Right cardiac atrium (tissue), 5 donors: ENCODE results near the gene RPS2. TPM values are rescaled to one million over a fixed set of nuclear protein-coding genes. Genes with fewer than 3 reads are reported as not detected.
"Not testable (repeated sequence)": the region's sequence is repeated elsewhere in the genome, so short reads cannot be mapped to it uniquely, and the experiment has no call there.

ENCODE experiments used
- ATAC-seq, 2 donors: fragments of 200-7000 bp; cut with Tn5 transposase; one replicate each; pipeline versions ENCODE4 v1.8.0 to v1.9.1; 2020; ENCODE audit warnings: moderate library complexity in 2 of 2, mild to moderate bottlenecking in 1 of 2
- DNase-seq, 3 donors: peaks; one replicate each; pipeline ENCODE4 v3.0.0-alpha.2; 2020
- H3K27ac ChIP-seq: one replicate; pipeline ENCODE4 v1.5.1; 2013; ENCODE audit warnings: mild to moderate bottlenecking, low read length, control low read depth, moderate library complexity
- H3K27me3 ChIP-seq: one replicate; pipeline ENCODE4 v1.6.1; 2013; ENCODE audit not compliant: control insufficient read depth, insufficient read depth
- H3K4me1 ChIP-seq: one replicate; pipeline ENCODE4 v1.6.1; 2013; ENCODE audit warnings: low read length; ENCODE audit not compliant: control insufficient read depth, insufficient read depth
- H3K4me3 ChIP-seq: one replicate; pipeline ENCODE4 v1.5.1; 2013; ENCODE audit warnings: low read length, control low read depth
- H3K9me3 ChIP-seq: one replicate; pipeline ENCODE4 v1.6.1; 2013; ENCODE audit warnings: low read length; ENCODE audit not compliant: control insufficient read depth
- WGBS: extraction: QIAGEN DNeasy Blood & Tissue Kit; methylation state at CpG from one replicate; pipeline ENCODE4 v1.1.7; 2013; 5-methylcytosine and 5-hydroxymethylcytosine counted together
- intact Hi-C, 4 donors: fragments of 100-400 bp; cut with DNase I; formaldehyde crosslinking; loops; one replicate each; pipeline versions ENCODE4 v1.11.0 to v1.14.0; 2022 to 2023
- polyA plus RNA-seq: library from polyadenylated mRNA; stranded (reverse); fragments of 200-250 nt; gene quantifications from one replicate; pipeline ENCODE4 v1.2.3, GENCODE V29; 2013
- total RNA-seq, 4 donors: library from RNA; stranded (reverse); fragmentation: NEBNext Ultra II Directional; extraction: Animal tissue kit (Norgen Biotek cat#: 25700); gene quantifications; one replicate each; pipeline ENCODE4 v1.2.1, GENCODE V29; 2021
- donor health status: healthy with polysubstance abuse.
- donor health status: DM: no; HTN: yes; CAD: no.
- donor health status: DM: no; HTN: no; CAD: no.
- donor health status: DM: no; HTN: yes; CAD: no; lungs with severe emphysema.
- donor health status: DM: yes; HTN: yes; CAD: no.

The RPS2 gene
- total and polyA plus RNA-seq, 5 donors = 947 to 1,371 (median 1,077) TPM

DNA sequence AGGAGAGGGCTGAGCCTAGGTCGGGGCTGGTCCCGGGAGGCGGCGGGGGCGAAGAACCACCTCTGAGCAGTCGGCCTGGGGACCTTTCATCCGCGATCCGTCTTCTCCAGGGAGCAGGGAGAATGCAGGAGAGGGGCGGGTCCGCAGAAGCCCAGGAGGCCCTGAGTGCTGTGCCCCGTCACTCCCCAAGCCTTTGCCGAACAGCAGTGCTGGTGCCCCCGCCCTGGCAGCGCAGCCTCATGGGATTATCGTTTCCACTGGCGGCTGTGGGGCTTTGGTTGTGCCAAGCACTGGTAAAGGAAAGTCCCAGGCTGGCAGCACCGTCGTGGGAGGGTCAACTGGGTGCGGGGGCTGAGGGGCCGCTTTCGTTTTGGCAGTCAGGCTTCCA lies 7.9 kb upstream of the RPS2 start:
- H3K4me1 ChIP-seq = peaks cover 9% of the 10 kb centered on the region
- no peaks in the 10 kb centered on the region for H3K9me3 ChIP-seq
- intact Hi-C loops = no loop called here
- DNase-seq (peak in 2 of 3 donors; percentile 19 to 59), ATAC-seq (no peak)
- 3% methylated on average over 22 of the region's 22 CpGs for WGBS
- H3K4me3 ChIP-seq = peak overlapping the region; percentile 78
- H3K27me3 ChIP-seq = no peaks in the 10 kb centered on the region
- no peak overlapping the region for H3K27ac ChIP-seq

DNA sequence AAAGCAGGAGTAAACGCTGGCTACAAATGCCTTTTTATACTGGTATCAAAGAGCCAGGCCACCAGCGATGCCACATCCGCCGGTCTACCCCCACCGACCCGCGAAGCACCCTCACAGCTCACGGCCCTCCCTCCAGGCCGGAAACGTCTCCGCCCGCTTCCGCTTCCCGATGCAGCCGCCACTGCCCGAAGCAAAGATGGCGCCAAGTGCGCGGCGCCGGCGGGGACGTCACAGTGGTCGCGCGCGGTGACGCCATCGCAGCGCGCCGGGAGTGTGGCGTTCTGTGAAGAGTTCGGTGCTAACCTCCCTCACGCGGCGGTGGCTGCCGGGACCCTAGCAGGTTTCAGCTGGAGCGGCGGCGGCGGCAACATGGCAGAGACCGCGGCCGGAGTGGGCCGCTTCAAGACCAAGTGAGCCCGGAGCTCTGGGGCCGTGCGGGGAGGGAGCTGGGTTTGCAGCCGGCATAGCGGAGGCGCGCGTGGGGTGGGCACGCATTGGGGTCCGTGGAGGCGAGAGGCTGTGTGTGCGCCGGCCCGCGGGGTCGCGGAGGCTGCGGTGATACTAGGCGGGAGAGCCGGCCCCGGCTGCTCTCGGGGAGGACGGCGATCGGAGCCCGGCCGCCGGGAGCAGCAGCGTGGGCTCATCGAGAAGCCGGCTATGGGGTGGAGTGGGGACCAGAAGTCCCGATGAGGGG lies 7.3 kb upstream of the RPS2 start, which contains the start of gene TBL3:
Gene TBL3, plus strand, starts transcription at position 258 of the 694 bp plus-strand sequence. Its CDS starts 112 bp downstream, at position 370.
- peak; percentile 94 to 98 (median 97) for DNase-seq
- Histone ChIP-seq H3K9me3 (no peaks in the 10 kb centered on the region), H3K4me3 (peak within 1 kb of the TSS; percentile 78), H3K4me1 (peaks cover 9% of the 10 kb centered on the region), H3K27ac (peak within 1 kb of the TSS; percentile 86), H3K27me3 (no peaks in the 10 kb centered on the region)
- intact Hi-C loops = no loop called here
- ATAC-seq = peak; percentile 94
- under 1% methylated on average over 78 of the region's 78 CpGs for WGBS

DNA sequence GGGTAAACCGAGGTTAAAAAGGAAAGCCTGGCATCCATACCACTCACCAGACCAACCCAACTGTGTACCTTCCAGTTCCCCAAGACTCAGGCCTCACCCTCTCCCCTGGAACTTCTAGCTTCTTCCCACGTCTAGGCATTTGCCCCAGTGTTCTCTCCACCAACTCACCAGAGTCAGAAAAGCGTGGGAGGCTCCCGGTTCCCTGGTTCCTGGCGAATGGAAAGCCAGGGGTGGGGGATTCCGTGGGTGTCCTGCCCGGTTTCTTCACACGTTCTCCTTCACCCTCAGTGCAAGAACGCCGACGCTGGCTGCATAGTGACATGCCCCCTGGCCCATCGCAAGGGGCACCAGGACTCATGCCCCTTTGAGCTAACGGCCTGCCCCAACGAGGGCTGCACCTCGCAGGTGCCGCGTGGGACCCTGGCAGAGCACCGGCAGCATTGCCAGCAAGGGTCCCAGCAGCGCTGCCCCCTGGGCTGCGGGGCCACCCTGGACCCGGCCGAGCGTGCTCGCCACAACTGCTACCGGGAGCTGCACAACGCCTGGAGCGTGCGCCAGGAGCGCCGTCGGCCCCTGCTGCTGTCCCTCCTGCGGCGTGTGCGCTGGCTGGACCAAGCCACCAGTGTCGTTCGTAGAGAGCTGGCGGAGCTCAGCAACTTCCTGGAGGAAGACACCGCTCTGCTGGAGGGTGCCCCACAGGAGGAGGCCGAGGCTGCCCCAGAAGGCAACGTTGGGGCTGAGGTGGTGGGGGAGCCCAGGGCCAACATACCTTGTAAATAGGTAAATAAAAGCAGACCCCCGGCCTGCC lies 3.7 kb upstream of the RPS2 start:
- intact Hi-C loops = no loop called here
- H3K27me3 ChIP-seq = no peaks in the 10 kb centered on the region
- DNase-seq (no peak), ATAC-seq (no peak)
- 88% methylated on average over 41 of the region's 41 CpGs for WGBS
- no peaks in the 10 kb centered on the region for H3K9me3 ChIP-seq
- peaks cover 21% of the 10 kb centered on the region for H3K4me1 ChIP-seq
- no peak overlapping the region for H3K4me3 ChIP-seq
- H3K27ac ChIP-seq = no peak overlapping the region

DNA sequence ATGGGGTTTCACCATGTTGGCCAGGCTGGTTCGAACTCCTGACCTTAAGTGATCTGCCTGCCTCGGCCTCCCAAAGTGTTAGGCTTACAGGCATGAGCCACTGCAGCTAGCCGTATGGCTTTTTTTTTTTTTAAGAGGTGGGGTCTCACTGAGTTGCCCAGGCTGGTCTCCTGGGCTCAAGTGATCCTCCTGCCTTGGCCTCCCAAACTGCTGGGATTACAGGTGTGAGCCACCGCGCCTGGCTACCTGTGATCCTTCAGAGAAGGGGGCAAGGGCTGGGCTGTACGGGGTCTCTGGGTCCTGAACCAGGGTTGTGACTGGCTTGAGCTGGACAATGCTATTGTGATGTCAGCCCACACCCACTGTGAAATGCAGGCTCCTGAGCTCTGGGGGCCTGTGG lies 1.8 kb upstream of the RPS2 start, which contains the start of gene RNF151:
Gene RNF151, plus strand, starts transcription at position 397 of the 400 bp plus-strand sequence. CDS start 26 bp downstream, outside the sequence.
- Histone ChIP-seq H3K4me3 (peak within 1 kb of the TSS; percentile 81), H3K9me3 (no peaks in the 10 kb centered on the region), H3K27ac (no peak within 1 kb of the TSS), H3K4me1 (peaks cover 17% of the 10 kb centered on the region), H3K27me3 (no peaks in the 10 kb centered on the region)
- no peak for DNase-seq
- 96% methylated on average over 6 of the region's 6 CpGs for WGBS
- intact Hi-C loops = no loop called here
- no peak for ATAC-seq

DNA sequence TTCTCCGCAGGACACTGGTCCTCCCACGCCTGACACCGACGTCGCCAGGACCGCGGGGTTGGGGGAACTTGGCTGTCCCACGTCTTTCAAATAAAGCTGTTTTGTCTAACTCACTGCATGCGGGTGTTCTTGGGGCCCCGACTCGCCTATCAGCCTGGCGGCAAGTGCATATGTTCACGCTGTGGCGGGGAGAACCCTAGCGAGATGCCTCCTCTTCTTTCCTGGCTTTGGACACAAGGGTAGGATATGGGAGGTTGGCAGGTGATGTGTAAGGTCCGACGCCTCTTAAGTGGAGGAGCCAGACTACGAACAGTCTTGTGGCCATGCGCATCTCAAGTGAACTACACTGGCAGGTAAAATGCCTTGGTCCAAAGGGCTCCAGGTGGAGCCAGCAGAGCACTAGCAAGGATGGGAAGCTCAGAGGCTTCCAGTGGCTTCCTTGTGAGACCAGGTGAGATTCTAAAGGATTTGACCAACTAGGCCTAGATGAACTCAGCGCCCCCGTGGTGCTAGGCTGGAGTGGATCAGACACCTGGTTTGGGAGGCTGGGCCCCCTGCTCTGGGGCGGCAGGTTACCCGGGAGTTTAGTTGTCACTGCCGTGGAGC lies 873 bp upstream of the RPS2 start:
- Histone ChIP-seq H3K27me3 (no peaks in the 10 kb centered on the region), H3K27ac (peak overlapping the region; percentile 83), H3K4me1 (peaks cover 13% of the 10 kb centered on the region), H3K4me3 (peak overlapping the region; percentile 81), H3K9me3 (no peaks in the 10 kb centered on the region)
- intact Hi-C loops = no loop called here
- ATAC-seq = no peak
- no peak for DNase-seq
- 22% methylated on average over 24 of the region's 24 CpGs for WGBS

DNA sequence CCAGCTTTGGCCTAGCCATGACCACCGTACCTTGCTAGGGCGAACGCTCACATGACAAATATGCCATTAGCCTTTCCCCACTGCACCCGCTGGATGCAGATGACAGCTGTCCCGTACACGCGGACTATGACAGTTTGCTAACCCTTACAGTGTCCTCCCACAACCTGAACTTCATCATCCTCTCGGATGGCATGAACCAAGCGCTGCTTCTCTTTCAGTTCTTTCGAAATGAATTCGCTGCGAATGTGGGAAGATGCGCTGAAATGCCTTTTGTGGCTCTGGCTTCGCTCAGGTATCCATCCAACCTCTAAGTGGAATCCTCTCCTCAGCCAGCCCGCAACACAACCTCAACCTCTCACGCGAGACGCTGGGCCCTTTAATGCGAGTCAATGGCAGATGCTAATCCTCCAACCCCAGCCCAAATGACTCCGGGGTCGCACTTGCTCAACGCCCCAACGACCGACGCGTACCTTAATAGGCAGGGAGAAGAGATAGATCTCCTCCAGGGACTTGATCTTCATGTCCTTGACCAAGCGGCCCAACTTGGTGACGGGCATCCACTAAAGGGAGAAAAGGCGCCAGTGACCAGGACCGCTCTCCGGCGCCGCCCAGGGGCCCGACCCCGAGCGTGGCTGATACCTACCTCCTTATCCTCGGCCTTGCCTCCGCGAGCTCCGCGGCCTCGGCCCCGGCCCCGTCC lies 670 bp downstream of the RPS2 start:
- Histone ChIP-seq H3K4me3 (peak overlapping the region; percentile 81), H3K4me1 (peaks cover 15% of the 10 kb centered on the region), H3K27ac (peak overlapping the region; percentile 39), H3K9me3 (no peaks in the 10 kb centered on the region), H3K27me3 (no peaks in the 10 kb centered on the region)
- ATAC-seq (peak; percentile 2 to 44), DNase-seq (peak in 1 of 3 donors; percentile 80)
- 9% methylated on average over 44 of the region's 44 CpGs for WGBS
- intact Hi-C loops = no loop called here

DNA sequence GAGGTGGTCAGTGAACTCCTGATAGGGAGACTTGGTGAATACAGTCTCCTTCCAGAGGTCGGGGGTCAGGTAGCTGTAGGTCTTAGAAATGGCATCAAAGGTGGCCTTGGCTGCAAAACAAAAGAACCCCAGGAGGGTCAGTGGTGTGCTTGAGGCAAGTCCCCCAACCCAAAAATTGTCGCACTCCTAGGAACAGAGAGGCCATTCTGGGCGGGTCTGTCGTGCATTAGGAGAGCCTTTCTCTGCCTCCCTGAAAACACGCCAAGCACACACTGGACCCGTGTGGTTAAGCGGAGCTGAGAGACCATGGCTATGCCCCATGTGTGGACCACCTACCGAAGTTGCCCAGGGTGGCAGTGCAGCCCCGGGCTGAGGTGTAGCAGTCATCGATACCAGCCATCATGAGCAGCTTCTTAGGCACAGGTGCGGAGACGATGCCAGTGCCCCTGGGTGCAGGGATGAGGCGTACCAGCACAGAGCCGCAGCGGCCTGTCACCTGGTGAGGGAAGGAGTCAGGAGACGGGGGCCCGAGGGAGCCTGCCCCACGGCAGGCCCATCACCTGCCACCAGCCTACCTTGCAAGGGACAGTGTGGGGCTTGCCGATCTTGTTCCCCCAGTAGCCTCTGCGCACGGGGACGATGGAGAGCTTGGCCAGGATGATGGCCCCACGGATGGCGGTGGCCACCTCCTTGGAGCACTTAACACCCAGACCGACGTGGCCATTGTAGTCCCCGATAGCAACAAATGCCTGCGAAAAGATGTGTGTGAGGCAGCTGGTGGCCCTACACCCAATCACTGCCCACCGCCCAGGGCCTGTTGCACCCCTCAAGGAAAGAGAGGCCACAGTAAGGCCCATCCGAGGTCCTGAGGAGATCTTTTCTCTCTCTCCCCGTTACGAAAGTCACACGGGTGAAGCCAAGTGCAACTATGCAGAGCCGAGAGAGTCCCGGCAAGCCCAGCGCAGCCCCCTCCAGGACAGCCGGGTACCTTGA lies 2.2 kb downstream of the RPS2 start:
- H3K4me3 ChIP-seq, intact Hi-C loops, H3K27me3 ChIP-seq, DNase-seq, H3K27ac ChIP-seq, H3K9me3 ChIP-seq, ATAC-seq: not testable (repeated sequence)
- H3K4me1 ChIP-seq = peaks cover 15% of the 10 kb centered on the region
- 87% methylated on average over 37 of the region's 37 CpGs for WGBS

DNA sequence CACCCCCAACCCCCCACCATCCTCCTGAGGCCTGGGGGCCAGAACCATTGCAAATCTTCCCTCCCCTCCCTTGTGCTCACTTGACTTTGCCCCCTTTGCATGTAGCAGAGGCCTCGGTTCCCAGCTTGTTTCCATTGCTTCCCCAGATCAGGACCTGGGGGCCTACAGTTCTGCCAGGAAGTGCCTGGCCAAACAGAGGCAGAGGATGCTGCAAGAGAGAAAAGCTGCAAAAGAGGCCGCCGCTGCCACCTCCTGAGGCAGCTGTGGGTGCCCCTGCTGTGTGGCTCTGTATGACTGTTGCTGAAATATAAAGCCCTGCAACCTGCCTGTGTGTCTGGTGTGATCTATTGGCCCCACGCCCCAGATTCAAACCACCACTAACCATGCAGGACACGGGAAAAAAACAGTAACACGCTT lies 3.0 kb downstream of the RPS2 start:
- peak in 1 of 3 donors; percentile 38 for DNase-seq
- Histone ChIP-seq H3K27me3 (no peaks in the 10 kb centered on the region), H3K9me3 (no peaks in the 10 kb centered on the region), H3K4me3 (no peak overlapping the region), H3K27ac (no peak overlapping the region), H3K4me1 (peaks cover 15% of the 10 kb centered on the region)
- 64% methylated on average over 6 of the region's 6 CpGs for WGBS
- intact Hi-C loops = no loop called here
- no peak for ATAC-seq

DNA sequence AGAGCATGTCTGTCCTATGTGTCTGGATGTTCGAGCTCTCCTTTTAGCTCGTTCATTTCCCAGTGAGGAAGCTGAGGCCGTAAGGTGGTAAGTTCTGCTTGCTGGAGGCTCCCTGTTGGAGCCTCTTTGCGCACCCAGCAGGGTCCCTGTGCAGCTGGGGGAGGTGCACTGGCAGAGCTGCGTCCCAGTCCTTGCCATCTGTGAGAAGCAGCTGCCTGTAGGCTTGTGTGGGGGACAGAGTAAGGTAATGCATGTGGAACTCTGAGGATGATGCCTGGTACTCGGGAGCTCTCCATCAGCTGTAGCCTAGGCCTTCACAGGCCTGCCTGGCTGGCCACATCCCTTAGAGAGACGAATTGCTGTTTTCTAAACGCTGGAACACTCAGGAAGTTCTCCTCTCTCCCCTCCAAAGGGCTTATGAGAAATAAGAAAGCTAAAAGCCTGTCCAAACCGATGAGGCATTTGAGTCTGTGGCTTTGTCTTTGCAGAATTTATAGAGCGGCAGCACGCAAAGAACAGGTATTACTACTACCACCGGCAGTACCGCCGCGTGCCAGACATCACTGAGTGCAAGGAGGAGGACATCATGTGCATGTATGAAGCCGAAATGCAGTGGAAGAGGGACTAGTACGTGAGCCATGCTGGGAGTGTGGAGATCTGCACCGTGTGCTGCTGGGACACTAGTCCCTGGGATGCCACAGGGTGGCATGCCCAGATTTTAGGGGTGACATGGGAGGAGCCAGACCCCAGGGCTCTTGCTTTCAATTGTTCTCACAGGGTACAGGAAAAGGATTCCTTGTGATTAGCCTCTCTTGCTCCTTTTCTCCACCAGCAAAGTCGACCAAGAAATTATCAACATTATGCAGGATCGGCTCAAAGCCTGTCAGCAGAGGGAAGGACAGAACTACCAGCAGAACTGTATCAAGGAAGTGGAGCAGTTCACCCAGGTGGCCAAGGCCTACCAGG lies 3.7 kb downstream of the RPS2 start:
- ATAC-seq (no peak), DNase-seq (peak in 1 of 3 donors; percentile 45)
- Histone ChIP-seq H3K4me1 (peaks cover 15% of the 10 kb centered on the region), H3K27ac (no peak overlapping the region), H3K4me3 (peak overlapping the region; percentile 89), H3K9me3 (no peaks in the 10 kb centered on the region), H3K27me3 (no peaks in the 10 kb centered on the region)
- intact Hi-C loops = no loop called here
- 52% methylated on average over 20 of the region's 20 CpGs for WGBS
